HG03135 (cell line): ENCODE results near the gene NEURL1.
"Not testable (repeated sequence)": the region's sequence is repeated elsewhere in the genome, so short reads cannot be mapped to it uniquely, and the experiment has no call there.

Source experiments
- ATAC-seq: cut with Tn5 transposase; IDR thresholded peaks from one replicate; pipeline ENCODE4 v1.9.1; 2021; ENCODE audit warnings: mild to moderate bottlenecking, moderate library complexity; ENCODE audit not compliant: unreplicated experiment

Gene NEURL1

GRCh38 chr10:103512591-103513379 is 19.3 kb downstream of the NEURL1 start:
- ATAC-seq: no peak

- no peak for ATAC-seq
Observed at GRCh38 chr10:103513380-103514060, 20.0 kb downstream of the NEURL1 start.

GRCh38 chr10:103514244-103514643 is 20.7 kb downstream of the NEURL1 start:
- no peak for ATAC-seq

- ATAC-seq: no peak
Observed at GRCh38 chr10:103517234-103518085, 24.0 kb downstream of the NEURL1 start.

- no peak for ATAC-seq
Observed at GRCh38 chr10:103519798-103520197, 26.3 kb downstream of the NEURL1 start.

- ATAC-seq: not testable (repeated sequence)
Observed at GRCh38 chr10:103522006-103522405, 28.5 kb downstream of the NEURL1 start.

GRCh38 chr10:103523683-103524082 is 30.2 kb downstream of the NEURL1 start:
- no peak for ATAC-seq

- no peak for ATAC-seq
Observed at GRCh38 chr10:103525901-103526300, 32.4 kb downstream of the NEURL1 start.

- ATAC-seq: not testable (repeated sequence)
Observed at GRCh38 chr10:103527476-103527875, 34.0 kb downstream of the NEURL1 start.

GRCh38 chr10:103528549-103528948 is 35.0 kb downstream of the NEURL1 start:
- no peak for ATAC-seq

- ATAC-seq: no peak
Observed at GRCh38 chr10:103529539-103529938, 36.0 kb downstream of the NEURL1 start.

GRCh38 chr10:103533827-103534226 is 40.3 kb downstream of the NEURL1 start:
- ATAC-seq: no peak

GRCh38 chr10:103534621-103535498 is 41.4 kb downstream of the NEURL1 start:
- ATAC-seq: no peak

GRCh38 chr10:103535595-103535994 is 42.1 kb downstream of the NEURL1 start:
- ATAC-seq: no peak

- ATAC-seq: no peak
Observed at GRCh38 chr10:103539751-103540150, 46.2 kb downstream of the NEURL1 start.

GRCh38 chr10:103540722-103541121 is 47.2 kb downstream of the NEURL1 start:
- no peak for ATAC-seq

GRCh38 chr10:103541616-103542015 is 48.1 kb downstream of the NEURL1 start:
- no peak for ATAC-seq

- no peak for ATAC-seq
Observed at GRCh38 chr10:103542764-103543616, 49.5 kb downstream of the NEURL1 start.
